ENCODE data around the gene RNF39.
"Not testable (repeated sequence)": the region's sequence is repeated elsewhere in the genome, so short reads cannot be mapped to it uniquely, and the experiment has no call there.

RNF39 gene

DNA sequence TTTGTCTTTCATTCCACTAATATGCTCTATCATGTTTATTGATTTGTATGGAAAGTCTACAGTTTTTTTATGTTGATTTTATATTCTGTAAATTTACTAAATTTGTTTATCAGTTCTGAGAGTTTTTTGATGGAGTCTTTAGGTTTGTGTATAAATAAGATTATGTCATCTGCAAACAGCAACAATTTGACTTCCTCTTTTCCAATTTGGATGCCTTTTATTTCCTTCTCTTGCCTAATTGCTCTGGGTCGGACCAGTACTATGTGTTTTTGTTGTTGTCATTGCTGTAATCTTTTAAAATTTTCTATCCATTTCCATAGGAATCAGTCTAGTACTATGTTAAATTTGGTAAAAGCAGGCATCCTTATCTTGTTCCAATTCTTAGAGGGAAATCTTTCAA lies 46.0 kb downstream of the RNF39 start:
- DNase-seq (ENCODE audit: low read depth) = no peak
- H3K4me3 ChIP-seq (ENCODE audit: control insufficient read depth, low read depth, low read length) = no peak overlapping the region
- TF ChIP-seq, protein P1, sequence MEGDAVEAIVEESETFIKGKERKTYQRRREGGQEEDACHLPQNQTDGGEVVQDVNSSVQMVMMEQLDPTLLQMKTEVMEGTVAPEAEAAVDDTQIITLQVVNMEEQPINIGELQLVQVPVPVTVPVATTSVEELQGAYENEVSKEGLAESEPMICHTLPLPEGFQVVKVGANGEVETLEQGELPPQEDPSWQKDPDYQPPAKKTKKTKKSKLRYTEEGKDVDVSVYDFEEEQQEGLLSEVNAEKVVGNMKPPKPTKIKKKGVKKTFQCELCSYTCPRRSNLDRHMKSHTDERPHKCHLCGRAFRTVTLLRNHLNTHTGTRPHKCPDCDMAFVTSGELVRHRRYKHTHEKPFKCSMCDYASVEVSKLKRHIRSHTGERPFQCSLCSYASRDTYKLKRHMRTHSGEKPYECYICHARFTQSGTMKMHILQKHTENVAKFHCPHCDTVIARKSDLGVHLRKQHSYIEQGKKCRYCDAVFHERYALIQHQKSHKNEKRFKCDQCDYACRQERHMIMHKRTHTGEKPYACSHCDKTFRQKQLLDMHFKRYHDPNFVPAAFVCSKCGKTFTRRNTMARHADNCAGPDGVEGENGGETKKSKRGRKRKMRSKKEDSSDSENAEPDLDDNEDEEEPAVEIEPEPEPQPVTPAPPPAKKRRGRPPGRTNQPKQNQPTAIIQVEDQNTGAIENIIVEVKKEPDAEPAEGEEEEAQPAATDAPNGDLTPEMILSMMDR (conservative IDR thresholded peaks at IDR 0.05; ENCODE audit: control insufficient read depth, insufficient read depth, low read depth, low read length) = no peak

DNA sequence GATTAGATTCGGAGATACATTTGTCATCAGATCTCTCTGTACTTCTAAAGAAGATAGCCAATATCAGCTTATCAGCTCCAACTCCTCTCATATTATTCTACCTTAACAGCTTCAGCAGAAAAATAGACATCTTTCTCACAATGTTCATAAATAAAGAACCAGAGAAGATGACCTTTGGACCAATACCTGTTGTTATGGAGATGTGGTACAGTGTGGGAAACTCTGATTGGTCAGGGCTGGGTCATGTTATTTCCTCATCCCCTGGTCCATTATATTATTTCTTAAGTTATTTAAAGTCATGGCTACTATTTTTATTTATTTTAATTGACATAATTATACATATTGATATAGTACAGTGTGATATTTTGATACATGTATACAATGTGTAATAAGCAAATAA lies 50.4 kb downstream of the RNF39 start:
- no peak overlapping the region for H3K4me3 ChIP-seq (ENCODE audit: control insufficient read depth, low read depth, low read length)
- no peak for DNase-seq (ENCODE audit: low read depth)
- TF ChIP-seq, protein P1 (conservative IDR thresholded peaks at IDR 0.05; ENCODE audit: control insufficient read depth, insufficient read depth, low read depth, low read length) = no peak

DNA sequence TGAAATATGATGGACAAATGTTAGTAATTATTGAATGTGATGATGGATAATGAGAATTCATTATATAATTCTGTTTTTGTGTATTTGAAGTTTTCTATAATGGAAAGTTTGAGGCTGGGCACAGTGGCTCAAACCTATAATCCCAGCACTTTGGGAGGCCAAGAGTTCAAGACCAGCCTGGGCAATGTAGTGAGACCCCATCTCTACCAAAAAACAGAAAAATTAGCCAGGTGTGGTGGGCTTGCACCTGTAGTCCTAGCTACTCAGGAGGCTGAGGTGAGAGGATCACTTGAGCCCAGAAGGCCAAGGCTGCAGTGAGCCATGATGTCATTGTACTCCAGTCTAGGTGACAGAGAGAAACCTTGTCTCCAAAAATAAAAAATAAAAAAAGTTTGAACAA lies 52.9 kb downstream of the RNF39 start:
- H3K4me3 ChIP-seq (ENCODE audit: control insufficient read depth, low read depth, low read length); DNase-seq (ENCODE audit: low read depth): not testable (repeated sequence)

DNA sequence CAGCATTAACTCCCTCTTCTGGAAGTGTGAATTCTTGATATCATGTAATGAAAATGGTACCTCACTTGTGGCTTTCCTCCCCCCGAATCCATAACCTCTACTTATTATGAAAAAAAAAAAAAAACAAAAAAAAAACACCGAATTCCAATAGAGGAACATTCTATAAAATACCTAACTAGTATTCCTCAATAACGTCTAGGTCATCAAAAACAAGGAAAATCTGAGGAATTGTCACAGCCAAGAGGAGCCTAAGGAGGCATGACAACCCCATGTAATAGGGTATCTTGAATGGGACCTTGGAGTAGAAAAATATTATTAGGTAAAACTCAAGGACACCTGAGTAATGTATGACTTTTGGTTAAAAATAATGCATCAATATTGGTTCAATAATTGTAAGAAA lies 53.4 kb downstream of the RNF39 start:
- no peak overlapping the region for H3K4me3 ChIP-seq (ENCODE audit: control insufficient read depth, low read depth, low read length)
- TF ChIP-seq, protein P1 (conservative IDR thresholded peaks at IDR 0.05; ENCODE audit: control insufficient read depth, insufficient read depth, low read depth, low read length) = no peak
- DNase-seq (ENCODE audit: low read depth) = no peak

DNA sequence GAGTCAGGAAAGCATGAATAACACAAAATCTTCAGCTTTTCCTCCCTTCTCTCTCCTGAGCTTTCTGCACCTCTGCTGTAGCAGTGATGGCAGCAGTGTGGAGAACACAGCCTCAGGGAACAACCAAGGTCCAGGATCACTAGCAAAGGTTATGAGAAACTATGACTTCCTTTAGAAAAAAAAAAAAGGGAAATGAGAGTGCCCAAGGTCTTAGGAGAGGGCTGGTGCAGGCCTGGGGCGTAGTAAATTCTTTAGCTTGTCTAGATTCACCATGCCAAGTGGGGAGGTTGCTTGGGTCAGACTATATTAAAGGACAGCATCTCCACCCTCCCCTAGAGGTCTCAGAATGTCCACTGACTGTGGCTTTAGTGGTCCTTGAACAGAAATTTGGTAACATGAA lies 54.9 kb downstream of the RNF39 start:
- H3K4me3 ChIP-seq (ENCODE audit: control insufficient read depth, low read depth, low read length) = no peak overlapping the region
- TF ChIP-seq, protein P1 (conservative IDR thresholded peaks at IDR 0.05; ENCODE audit: control insufficient read depth, insufficient read depth, low read depth, low read length) = no peak
- DNase-seq (ENCODE audit: low read depth) = no peak

Measured in fibroblast of mammary gland (primary cell).